Subcutaneous adipose tissue (tissue), 4 donors: ENCODE results near the gene CCSER2. TPM values are rescaled to one million over a fixed set of nuclear protein-coding genes. Genes with fewer than 3 reads are reported as not detected.

Experiments
- total RNA-seq, 4 donors: library from RNA; depleted of rRNA; stranded (reverse); fragments of >200 nt; gene quantifications; one replicate each; pipeline ENCODE4 v1.1.0, GENCODE V29; 2016
- TF ChIP-seq, protein P1 (sequence below): fragments of 450-650 bp; IDR thresholded peaks from one replicate; pipeline ENCODE4 v1.5.1; 2016; ENCODE audit warnings: low read depth, mild to moderate bottlenecking, control low read depth, antibody characterized with exemption, moderate library complexity

Gene CCSER2
- total RNA-seq, 4 donors from 2014 or later, result 43.7 to 63.9 (median 58.1) TPM

- TF ChIP-seq, protein P1, sequence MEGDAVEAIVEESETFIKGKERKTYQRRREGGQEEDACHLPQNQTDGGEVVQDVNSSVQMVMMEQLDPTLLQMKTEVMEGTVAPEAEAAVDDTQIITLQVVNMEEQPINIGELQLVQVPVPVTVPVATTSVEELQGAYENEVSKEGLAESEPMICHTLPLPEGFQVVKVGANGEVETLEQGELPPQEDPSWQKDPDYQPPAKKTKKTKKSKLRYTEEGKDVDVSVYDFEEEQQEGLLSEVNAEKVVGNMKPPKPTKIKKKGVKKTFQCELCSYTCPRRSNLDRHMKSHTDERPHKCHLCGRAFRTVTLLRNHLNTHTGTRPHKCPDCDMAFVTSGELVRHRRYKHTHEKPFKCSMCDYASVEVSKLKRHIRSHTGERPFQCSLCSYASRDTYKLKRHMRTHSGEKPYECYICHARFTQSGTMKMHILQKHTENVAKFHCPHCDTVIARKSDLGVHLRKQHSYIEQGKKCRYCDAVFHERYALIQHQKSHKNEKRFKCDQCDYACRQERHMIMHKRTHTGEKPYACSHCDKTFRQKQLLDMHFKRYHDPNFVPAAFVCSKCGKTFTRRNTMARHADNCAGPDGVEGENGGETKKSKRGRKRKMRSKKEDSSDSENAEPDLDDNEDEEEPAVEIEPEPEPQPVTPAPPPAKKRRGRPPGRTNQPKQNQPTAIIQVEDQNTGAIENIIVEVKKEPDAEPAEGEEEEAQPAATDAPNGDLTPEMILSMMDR, result no peak
Measured at GRCh38 chr10:84366041-84366440, 37.7 kb downstream of the CCSER2 start.

DNA sequence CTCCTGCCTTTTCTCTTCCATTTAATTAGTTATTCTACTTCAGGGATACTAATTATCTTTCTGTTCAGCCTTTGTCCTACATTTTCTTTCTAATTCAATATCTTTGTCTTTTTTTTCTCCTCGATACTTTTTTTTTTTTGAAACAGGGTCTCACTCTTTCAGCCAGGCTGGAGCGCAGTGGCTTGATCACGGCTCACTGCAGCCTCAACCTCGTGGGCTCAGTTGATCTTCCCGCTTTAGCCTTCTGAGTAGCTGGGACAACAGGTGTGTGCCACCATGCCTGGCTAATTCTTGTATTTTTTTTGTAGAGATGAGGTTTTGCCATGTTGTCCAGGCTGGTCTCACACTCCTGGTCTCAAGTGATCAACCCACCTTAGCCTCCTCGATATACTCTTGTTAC, 38.9 kb downstream of the CCSER2 start:
- TF ChIP-seq, protein P1, result no peak

GRCh38 chr10:84368828-84369227, 40.4 kb downstream of the CCSER2 start:
- TF ChIP-seq, protein P1, result no peak

DNA sequence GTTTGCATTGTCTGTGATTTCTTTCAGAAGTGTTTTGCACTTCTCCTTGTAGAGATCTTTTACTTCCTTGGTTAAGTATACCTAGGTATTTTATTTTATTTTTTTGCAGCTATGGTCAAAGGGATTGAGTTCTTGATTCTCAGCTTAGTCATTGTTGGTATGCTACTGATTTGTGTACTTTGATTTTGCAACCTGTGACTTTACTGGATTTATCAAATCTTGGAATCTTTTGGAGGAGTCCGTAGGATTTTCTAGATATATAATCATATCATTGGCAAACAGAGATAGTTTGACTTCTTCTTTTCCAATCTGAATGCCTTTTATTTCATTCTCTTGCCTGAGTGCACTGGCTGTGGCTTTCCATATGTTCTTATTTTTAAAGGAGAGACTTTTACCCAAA, 41.9 kb downstream of the CCSER2 start:
- TF ChIP-seq, protein P1, result no peak

DNA sequence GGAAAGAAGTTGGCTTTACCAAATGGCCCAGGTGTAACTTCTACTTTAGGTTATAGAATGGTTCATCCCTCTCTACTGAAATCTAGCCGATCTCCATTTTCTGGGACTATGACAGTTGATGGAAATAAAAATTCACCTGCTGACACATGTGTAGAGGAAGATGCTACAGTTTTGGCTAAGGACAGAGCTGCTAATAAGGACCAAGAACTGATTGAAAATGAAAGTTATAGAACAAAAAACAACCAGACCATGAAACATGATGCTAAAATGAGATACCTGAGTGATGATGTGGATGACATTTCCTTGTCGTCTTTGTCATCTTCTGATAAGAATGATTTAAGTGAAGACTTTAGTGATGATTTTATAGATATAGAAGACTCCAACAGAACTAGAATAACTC, 43.6 kb downstream of the CCSER2 start:
- TF ChIP-seq, protein P1, result no peak

DNA sequence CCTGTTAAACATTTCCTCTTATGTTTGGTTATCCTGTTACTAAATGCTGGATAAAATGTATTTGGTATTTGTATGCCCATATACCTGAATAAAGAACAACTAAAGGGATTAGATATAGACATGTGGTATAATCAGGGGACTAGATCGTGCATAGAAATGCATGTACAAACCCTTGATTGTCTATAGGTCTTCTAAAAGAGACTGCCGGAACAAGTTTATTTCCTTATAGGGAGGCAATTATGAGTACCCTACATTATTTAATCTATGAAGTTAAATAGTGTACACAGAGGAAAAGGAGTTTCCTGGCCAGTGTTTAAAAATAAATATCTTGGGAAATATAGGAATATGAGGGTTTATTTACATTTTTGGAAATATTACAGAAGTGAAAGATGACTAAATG, 44.6 kb downstream of the CCSER2 start:
- TF ChIP-seq, protein P1, result no peak

DNA sequence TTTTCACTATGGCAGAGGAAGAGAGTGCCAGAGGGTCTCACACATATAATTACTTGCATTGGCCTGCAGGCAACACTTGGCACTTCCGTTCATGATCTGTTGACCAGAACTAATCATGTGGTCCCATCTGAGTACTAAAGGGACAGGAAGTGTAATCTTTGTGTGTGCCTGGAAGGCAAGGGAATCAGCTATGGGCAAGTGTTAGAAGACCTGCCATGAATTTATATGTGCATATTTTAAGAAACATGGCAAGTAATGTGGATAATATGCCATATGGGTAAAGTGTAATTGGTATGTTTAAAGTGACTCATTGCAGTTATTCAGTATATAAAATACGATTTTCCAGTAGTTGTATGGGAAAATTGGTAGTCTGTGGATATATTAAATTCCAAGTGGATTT, 46.1 kb downstream of the CCSER2 start:
- TF ChIP-seq, protein P1, result no peak
